Breast epithelium (tissue), 4 donors: ENCODE measurements around the gene HRH2. TPM values are rescaled to one million over a fixed set of nuclear protein-coding genes. Genes with fewer than 3 reads are reported as not detected.

Experiments used
- DNase-seq, 2 donors: peaks; one replicate each; pipeline ENCODE4 v3.0.0-alpha.2; 2019; ENCODE audit warnings: low spot score in 2 of 2
- H3K27ac ChIP-seq, 2 donors: fragments of 200-600 bp; sonication (generic) in 1 of 2; one replicate each; pipeline ENCODE4 v1.5.1; 2016 to 2019; ENCODE audit warnings: mild to moderate bottlenecking in 1 of 2
- H3K27me3 ChIP-seq, 2 donors: fragments of 200-600 bp; sonication (generic) in 1 of 2; one replicate each; pipeline versions ENCODE4 v1.5.1 to v1.6.0; 2017 to 2019; ENCODE audit warnings: control low read depth in 1 of 2, mild to moderate bottlenecking in 1 of 2
- H3K36me3 ChIP-seq: fragments of 200-600 bp; one replicate; pipeline ENCODE4 v1.5.1; 2019
- H3K4me1 ChIP-seq, 2 donors: fragments of 200-600 bp; sonication (generic); one replicate each; pipeline ENCODE4 v1.5.1; 2016 to 2019; ENCODE audit warnings: control low read depth in 1 of 2
- H3K4me3 ChIP-seq, 3 donors: fragments of 200-600 bp; sonication (generic); 1 replicate in 2 of 3; 2 replicates in 1 of 3; pipeline ENCODE4 v1.5.1; 2016 to 2019; ENCODE audit warnings: mild to moderate bottlenecking in 3 of 3, moderate library complexity in 2 of 3
- H3K9me3 ChIP-seq, 2 donors: fragments of 200-600 bp; sonication (generic) in 1 of 2; one replicate each; pipeline ENCODE4 v1.5.1; 2016 to 2019; ENCODE audit warnings: control low read depth in 1 of 2
- POLR2A ChIP-seq: fragments of 450-650 bp; IDR thresholded peaks from one replicate; pipeline ENCODE4 v1.6.1; 2016; ENCODE audit warnings: antibody characterized with exemption, mild to moderate bottlenecking, moderate library complexity
- POLR2AphosphoS5 ChIP-seq, 3 donors: sonication (generic); formaldehyde crosslinking; IDR thresholded peaks; one replicate each; pipeline ENCODE4 v1.6.1; 2017; ENCODE audit warnings: antibody characterized with exemption in 3 of 3
- intact Hi-C: fragments of 100-400 bp; cut with DNase I; formaldehyde crosslinking; loops from one replicate; pipeline ENCODE4 v1.15.1; 2023; ENCODE audit warnings: low total_unique reads
- total RNA-seq, 3 donors: library from RNA; depleted of rRNA; stranded (reverse); fragments of >200 nt; gene quantifications; one replicate each; pipeline ENCODE4 v1.1.0, GENCODE V29; 2016
- TF ChIP-seq, protein P1 (sequence below), 3 donors: fragments of 450-650 bp; IDR thresholded peaks; one replicate each; pipeline ENCODE4 v1.5.1; 2016 to 2017; ENCODE audit warnings: antibody characterized with exemption in 3 of 3, mild to moderate bottlenecking in 3 of 3, moderate library complexity in 3 of 3

The HRH2 gene
- total RNA-seq, 3 donors from 2014 or later = 0.73 to 5.0 (median 2.0) TPM

GRCh38 chr5:175628668-175629067 lies 29.2 kb upstream of the HRH2 start:
- Histone ChIP-seq H3K4me1 (no peaks in the 10 kb centered on the region), H3K27ac (no peak overlapping the region), H3K36me3 (no peaks in the 10 kb centered on the region), H3K27me3 (peaks cover 0 to 4% of the 10 kb centered on the region in 2 donors), H3K4me3 (no peak overlapping the region), H3K9me3 (peaks cover 5 to 12% of the 10 kb centered on the region in 2 donors)
- intact Hi-C loops = no loop called here
- no peak for TF ChIP-seq POLR2AphosphoS5 (IDR thresholded peaks at IDR 0.05)
- TF ChIP-seq POLR2A = no peak
- TF ChIP-seq, protein P1, sequence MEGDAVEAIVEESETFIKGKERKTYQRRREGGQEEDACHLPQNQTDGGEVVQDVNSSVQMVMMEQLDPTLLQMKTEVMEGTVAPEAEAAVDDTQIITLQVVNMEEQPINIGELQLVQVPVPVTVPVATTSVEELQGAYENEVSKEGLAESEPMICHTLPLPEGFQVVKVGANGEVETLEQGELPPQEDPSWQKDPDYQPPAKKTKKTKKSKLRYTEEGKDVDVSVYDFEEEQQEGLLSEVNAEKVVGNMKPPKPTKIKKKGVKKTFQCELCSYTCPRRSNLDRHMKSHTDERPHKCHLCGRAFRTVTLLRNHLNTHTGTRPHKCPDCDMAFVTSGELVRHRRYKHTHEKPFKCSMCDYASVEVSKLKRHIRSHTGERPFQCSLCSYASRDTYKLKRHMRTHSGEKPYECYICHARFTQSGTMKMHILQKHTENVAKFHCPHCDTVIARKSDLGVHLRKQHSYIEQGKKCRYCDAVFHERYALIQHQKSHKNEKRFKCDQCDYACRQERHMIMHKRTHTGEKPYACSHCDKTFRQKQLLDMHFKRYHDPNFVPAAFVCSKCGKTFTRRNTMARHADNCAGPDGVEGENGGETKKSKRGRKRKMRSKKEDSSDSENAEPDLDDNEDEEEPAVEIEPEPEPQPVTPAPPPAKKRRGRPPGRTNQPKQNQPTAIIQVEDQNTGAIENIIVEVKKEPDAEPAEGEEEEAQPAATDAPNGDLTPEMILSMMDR (IDR thresholded peaks at IDR 0.05) = no peak
- no peak for DNase-seq

GRCh38 chr5:175629261-175629660 lies 28.6 kb upstream of the HRH2 start:
- Histone ChIP-seq H3K27me3 (peaks cover 0 to 4% of the 10 kb centered on the region in 2 donors), H3K27ac (no peak overlapping the region), H3K4me3 (no peak overlapping the region), H3K36me3 (no peaks in the 10 kb centered on the region), H3K4me1 (no peaks in the 10 kb centered on the region), H3K9me3 (peaks cover 5 to 12% of the 10 kb centered on the region in 2 donors)
- DNase-seq = no peak
- intact Hi-C loops = no loop called here
- TF ChIP-seq, protein P1 (IDR thresholded peaks at IDR 0.05) = no peak
- TF ChIP-seq POLR2A = no peak
- no peak for TF ChIP-seq POLR2AphosphoS5 (IDR thresholded peaks at IDR 0.05)

GRCh38 chr5:175629793-175630192 lies 28.1 kb upstream of the HRH2 start:
- peaks cover 5 to 12% of the 10 kb centered on the region in 2 donors for H3K9me3 ChIP-seq
- peaks cover 0 to 4% of the 10 kb centered on the region in 2 donors for H3K27me3 ChIP-seq
- H3K36me3 ChIP-seq = no peaks in the 10 kb centered on the region
- TF ChIP-seq, protein P1 (IDR thresholded peaks at IDR 0.05) = no peak
- TF ChIP-seq POLR2A = no peak
- no peak for TF ChIP-seq POLR2AphosphoS5 (IDR thresholded peaks at IDR 0.05)
- no peaks in the 10 kb centered on the region for H3K4me1 ChIP-seq
- H3K27ac ChIP-seq = no peak overlapping the region
- intact Hi-C loops = no loop called here
- DNase-seq = no peak
- no peak overlapping the region for H3K4me3 ChIP-seq

DNA sequence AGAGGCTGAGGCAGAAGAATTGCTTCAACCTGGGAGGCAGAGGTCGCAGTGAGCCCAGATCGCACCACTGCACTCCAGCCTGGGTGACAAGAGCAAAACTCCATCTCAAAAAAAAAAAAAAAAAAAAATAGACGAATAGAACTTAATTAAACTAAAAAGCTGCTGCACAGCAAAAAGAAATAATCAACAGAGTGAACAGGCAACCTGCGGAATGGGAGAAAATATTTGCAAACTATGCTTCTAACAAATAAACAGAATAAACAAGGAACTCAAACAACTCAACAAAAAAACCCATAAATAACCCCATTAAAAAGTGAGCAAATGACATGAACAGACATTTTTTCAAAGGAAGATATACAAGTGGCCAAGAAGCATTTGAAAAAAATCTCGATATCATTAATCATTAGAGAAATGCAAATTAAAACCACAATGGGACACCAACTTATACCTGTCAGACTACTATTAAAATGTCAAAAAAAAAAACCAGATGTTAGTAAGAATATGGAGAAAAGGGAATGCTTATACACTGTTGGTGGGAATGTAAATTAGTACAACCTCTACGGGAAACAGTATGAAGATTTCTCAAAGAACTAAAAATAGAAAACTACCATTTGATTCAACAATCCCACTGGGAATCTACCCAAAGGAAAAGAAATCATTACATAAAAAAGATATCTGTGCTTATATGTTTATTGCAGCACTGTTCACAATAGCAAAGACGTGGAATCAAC lies 21.9 kb upstream of the HRH2 start:
- TF ChIP-seq, protein P1 (IDR thresholded peaks at IDR 0.05) = no peak
- no peak for TF ChIP-seq POLR2A
- no peak for TF ChIP-seq POLR2AphosphoS5 (IDR thresholded peaks at IDR 0.05)
- no peaks in the 10 kb centered on the region for H3K4me1 ChIP-seq
- H3K27me3 ChIP-seq = no peaks in the 10 kb centered on the region
- intact Hi-C loops = no loop called here
- H3K36me3 ChIP-seq = no peaks in the 10 kb centered on the region
- H3K9me3 ChIP-seq = no peaks in the 10 kb centered on the region
- no peak overlapping the region for H3K4me3 ChIP-seq
- DNase-seq = no peak
- H3K27ac ChIP-seq = no peak overlapping the region

DNA sequence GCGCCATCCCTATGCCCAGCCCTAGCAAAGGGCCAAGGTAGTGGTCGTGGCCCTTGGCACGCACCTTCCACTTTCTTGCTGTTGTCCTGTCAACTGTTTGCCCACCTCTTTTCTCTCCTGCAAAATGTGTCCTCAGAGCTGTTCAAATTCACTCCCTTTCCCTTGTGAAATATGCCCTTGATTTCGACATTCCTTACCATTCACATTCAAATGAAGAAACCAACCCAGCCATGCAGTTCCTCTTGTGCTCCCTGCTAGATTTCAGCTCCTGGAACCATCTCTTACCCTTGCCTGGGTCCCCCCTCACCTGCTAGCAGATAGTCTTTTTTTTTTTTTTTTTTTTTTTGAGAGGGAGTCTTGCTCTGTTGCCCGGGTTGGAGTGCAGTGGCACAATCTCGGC lies 19.6 kb upstream of the HRH2 start:
- DNase-seq = no peak
- Histone ChIP-seq H3K4me1 (no peaks in the 10 kb centered on the region), H3K27ac (no peak overlapping the region), H3K9me3 (no peaks in the 10 kb centered on the region), H3K4me3 (no peak overlapping the region), H3K36me3 (no peaks in the 10 kb centered on the region), H3K27me3 (no peaks in the 10 kb centered on the region)
- intact Hi-C loops = no loop called here
- TF ChIP-seq POLR2AphosphoS5 (IDR thresholded peaks at IDR 0.05) = no peak
- TF ChIP-seq, protein P1 (IDR thresholded peaks at IDR 0.05) = no peak
